GM12801 (cell line): ENCODE measurements around the gene ULK3.

Source experiments
- TF ChIP-seq, protein P1 (sequence below): IDR thresholded peaks from one replicate; pipeline ENCODE4 v1.5.1; 2011; ENCODE audit warnings: control low read depth; ENCODE audit not compliant: insufficient read length; ENCODE audit errors: extremely low read depth

The ULK3 gene, protein sequence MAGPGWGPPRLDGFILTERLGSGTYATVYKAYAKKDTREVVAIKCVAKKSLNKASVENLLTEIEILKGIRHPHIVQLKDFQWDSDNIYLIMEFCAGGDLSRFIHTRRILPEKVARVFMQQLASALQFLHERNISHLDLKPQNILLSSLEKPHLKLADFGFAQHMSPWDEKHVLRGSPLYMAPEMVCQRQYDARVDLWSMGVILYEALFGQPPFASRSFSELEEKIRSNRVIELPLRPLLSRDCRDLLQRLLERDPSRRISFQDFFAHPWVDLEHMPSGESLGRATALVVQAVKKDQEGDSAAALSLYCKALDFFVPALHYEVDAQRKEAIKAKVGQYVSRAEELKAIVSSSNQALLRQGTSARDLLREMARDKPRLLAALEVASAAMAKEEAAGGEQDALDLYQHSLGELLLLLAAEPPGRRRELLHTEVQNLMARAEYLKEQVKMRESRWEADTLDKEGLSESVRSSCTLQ

GRCh38 chr15:74842581-74843444 is at the start of gene ULK3:
ULK3 (minus strand) TSS chr15:74843156; CDS start chr15:74843105, 51 bp downstream.
- TF ChIP-seq, protein P1, sequence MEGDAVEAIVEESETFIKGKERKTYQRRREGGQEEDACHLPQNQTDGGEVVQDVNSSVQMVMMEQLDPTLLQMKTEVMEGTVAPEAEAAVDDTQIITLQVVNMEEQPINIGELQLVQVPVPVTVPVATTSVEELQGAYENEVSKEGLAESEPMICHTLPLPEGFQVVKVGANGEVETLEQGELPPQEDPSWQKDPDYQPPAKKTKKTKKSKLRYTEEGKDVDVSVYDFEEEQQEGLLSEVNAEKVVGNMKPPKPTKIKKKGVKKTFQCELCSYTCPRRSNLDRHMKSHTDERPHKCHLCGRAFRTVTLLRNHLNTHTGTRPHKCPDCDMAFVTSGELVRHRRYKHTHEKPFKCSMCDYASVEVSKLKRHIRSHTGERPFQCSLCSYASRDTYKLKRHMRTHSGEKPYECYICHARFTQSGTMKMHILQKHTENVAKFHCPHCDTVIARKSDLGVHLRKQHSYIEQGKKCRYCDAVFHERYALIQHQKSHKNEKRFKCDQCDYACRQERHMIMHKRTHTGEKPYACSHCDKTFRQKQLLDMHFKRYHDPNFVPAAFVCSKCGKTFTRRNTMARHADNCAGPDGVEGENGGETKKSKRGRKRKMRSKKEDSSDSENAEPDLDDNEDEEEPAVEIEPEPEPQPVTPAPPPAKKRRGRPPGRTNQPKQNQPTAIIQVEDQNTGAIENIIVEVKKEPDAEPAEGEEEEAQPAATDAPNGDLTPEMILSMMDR, result no peak

- TF ChIP-seq, protein P1, result no peak
These were observed 49.4 kb upstream of the ULK3 start for GRCh38 chr15:74892313-74892712.

- TF ChIP-seq, protein P1, result no peak
These were observed 48.5 kb upstream of the ULK3 start for GRCh38 chr15:74891469-74891868.

DNA sequence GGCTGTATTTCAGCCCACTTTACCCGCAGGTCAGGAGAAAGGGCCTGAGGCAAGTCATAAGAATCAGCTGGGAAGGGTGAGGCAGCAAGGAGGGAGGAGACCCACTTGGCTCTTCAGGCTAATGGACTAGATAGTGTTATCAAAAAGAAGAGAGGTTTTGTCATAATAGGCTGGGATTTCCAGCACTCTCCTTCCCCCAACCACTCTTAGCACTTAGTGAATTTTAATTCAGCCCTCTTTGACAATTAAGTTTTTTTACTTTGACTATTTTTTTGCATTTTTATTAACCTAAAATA is 47.7 kb upstream of the ULK3 start:
- TF ChIP-seq, protein P1, result no peak

DNA sequence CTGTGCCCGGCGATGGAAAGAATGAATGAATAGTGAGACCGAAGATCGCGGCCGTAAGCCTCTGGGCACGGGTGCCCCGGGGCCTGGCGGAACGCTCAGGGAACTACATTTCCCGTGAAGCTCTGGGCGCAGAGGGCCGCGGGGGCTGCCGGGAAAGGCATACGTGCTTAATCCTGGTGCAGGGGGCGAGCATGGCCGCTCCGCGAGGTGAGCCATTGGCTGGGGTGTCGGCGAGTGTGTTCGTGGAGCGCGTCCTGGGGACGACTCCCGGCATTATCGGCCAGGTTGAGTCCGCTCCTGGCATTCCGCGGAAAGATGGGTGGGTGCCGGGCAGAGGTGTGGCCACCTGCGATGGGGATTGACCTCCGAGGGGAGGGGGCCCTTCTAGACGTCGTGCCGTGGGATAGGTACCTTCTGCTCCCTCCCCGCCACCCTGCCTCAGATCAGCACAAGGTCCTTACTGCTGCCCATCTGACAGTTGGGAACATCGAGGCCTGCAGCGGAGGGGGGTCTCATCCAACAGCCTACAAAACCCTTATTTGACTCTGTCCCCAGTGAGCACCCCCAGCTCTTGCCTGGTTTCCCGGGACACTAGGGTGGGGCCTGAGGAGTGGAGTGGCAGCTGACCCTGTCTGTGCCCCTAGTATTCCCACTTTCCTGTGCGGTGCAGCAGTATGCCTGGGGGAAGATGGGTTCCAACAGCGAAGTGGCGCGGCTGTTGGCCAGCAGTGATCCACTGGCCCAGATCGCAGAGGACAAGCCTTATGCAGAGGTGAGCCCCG is 47.1 kb upstream of the ULK3 start, which contains the start of gene MPI:
TSS of gene MPI (plus strand) at position 160 of the 782 bp plus-strand sequence. CDS start at position 192, 32 bp downstream.
- TF ChIP-seq, protein P1, result no peak

- TF ChIP-seq, protein P1, result no peak
These were observed 46.5 kb upstream of the ULK3 start for GRCh38 chr15:74889390-74889882.
